H1 (cell line): ENCODE measurements around the gene CLEC2B. TPM values are rescaled to one million over a fixed set of nuclear protein-coding genes. Genes with fewer than 3 reads are reported as not detected.

ENCODE experiments used
- CTCF ChIA-PET: fragments of 300-600 bp; sonication (Branson Sonifier 250); formaldehyde crosslinking; loops from one replicate; lab custom pipeline; 2021; ENCODE audit not compliant: partially characterized antibody; lab: Charles Lee
- POLR2A ChIA-PET: fragments of 300-600 bp; sonication (Branson Sonifier 250); formaldehyde crosslinking; loops from one replicate; lab custom pipeline; 2021; ENCODE audit warnings: inconsistent platforms; ENCODE audit not compliant: partially characterized antibody; lab: Charles Lee
- DNase-seq, 2 experiments: peaks; one replicate each; pipeline versions ENCODE4 v3.0.0 to v3.0.0-alpha.2; 2010 to 2022; ENCODE audit warnings: low spot score in 2 of 2, low read depth in 1 of 2, mixed read lengths in 1 of 2
- FAIRE-seq: peaks from 2 replicates; lab custom pipeline; 2011; peaks lifted over from hg19 to GRCh38; lab: Jason Lieb, UNC
- H2AFZ ChIP-seq: 2 replicates; pipeline ENCODE4 v1.8.1; 2012; ENCODE audit warnings: low read length, inconsistent platforms
- H2AK5ac ChIP-seq: 2 replicates; pipeline ENCODE4 v1.6.1; 2013; ENCODE audit warnings: low read depth, low read length
- H2BK120ac ChIP-seq: replicated peaks from 2 replicates; pipeline ENCODE3; 2013; ENCODE audit warnings: low read depth, low read length, inconsistent platforms
- H2BK12ac ChIP-seq: 2 replicates; pipeline ENCODE4 v1.6.1; 2013; ENCODE audit warnings: low read depth, low read length
- H2BK15ac ChIP-seq: 2 replicates; pipeline ENCODE4 v1.6.1; 2013; ENCODE audit warnings: low read length
- H2BK20ac ChIP-seq: 2 replicates; pipeline ENCODE4 v1.6.1; 2013; ENCODE audit warnings: low read length
- H2BK5ac ChIP-seq: 2 replicates; pipeline ENCODE4 v1.6.1; 2013; ENCODE audit warnings: low read depth, low read length
- H3K14ac ChIP-seq: 2 replicates; pipeline ENCODE4 v1.6.1; 2013; ENCODE audit warnings: inconsistent platforms; ENCODE audit not compliant: insufficient read length
- H3K18ac ChIP-seq: 2 replicates; pipeline ENCODE4 v1.6.1; 2013; ENCODE audit warnings: low read length; ENCODE audit errors: extremely low read depth
- H3K23ac ChIP-seq: 2 replicates; pipeline ENCODE4 v1.6.1; 2013; ENCODE audit warnings: inconsistent platforms; ENCODE audit not compliant: insufficient read length
- H3K23me2 ChIP-seq: 2 replicates; pipeline ENCODE4 v1.6.1; 2013; ENCODE audit warnings: low read depth, low read length
- H3K27ac ChIP-seq: 2 replicates; pipeline ENCODE4 v1.6.1; 2011; ENCODE audit warnings: low read depth, low read length, inconsistent platforms
- H3K27me3 ChIP-seq, 4 experiments: replicated peaks in 1 of 4; 1 replicate in 1 of 4; 2 replicates in 3 of 4; pipeline versions ENCODE4 v1.6.1 to v1.8.1; 2011 to 2013; ENCODE audit warnings: low read length in 3 of 4, mild to moderate bottlenecking in 3 of 4, inconsistent platforms in 2 of 4, mixed read lengths in 2 of 4, moderate library complexity in 1 of 4; ENCODE audit not compliant: control insufficient read depth in 3 of 4, insufficient read depth in 3 of 4; ENCODE audit errors: extremely low read depth in 1 of 4
- H3K36me3 ChIP-seq, 4 experiments: 2 replicates each; pipeline versions ENCODE4 v1.6.1 to v1.8.1; 2011 to 2013; ENCODE audit warnings: mild to moderate bottlenecking in 4 of 4, low read length in 3 of 4, moderate library complexity in 2 of 4, control low read depth in 1 of 4, inconsistent platforms in 1 of 4; ENCODE audit not compliant: insufficient read depth in 4 of 4, control insufficient read depth in 2 of 4
- H3K4ac ChIP-seq: replicated peaks from 2 replicates; pipeline ENCODE3; 2013; ENCODE audit warnings: low read length, low read depth, mixed read lengths, inconsistent platforms; ENCODE audit not compliant: insufficient read length
- H3K4me1 ChIP-seq, 4 experiments: replicated peaks in 1 of 4; 1 replicate in 1 of 4; 2 replicates in 3 of 4; pipeline versions ENCODE4 v1.6.1 to v1.8.1; 2011 to 2013; ENCODE audit warnings: low read length in 3 of 4, inconsistent platforms in 2 of 4, mixed read lengths in 1 of 4; ENCODE audit not compliant: insufficient read depth in 4 of 4, control insufficient read depth in 3 of 4
- H3K4me2 ChIP-seq, 2 experiments: 2 replicates each; pipeline versions ENCODE4 v1.6.1 to v1.8.1; 2011 to 2013; ENCODE audit warnings: low read depth in 2 of 2, low read length in 2 of 2, control low read depth in 1 of 2, inconsistent platforms in 1 of 2, mild to moderate bottlenecking in 1 of 2; ENCODE audit not compliant: insufficient read depth in 1 of 2
- H3K4me3 ChIP-seq, 4 experiments: fragments of 200-600, 300-600 bp in 1 of 4; sonication (generic), shearing (Covaris generic), sonication (Bioruptor Twin) in 1 of 4; 2 replicates each; pipeline versions ENCODE4 v1.5.1 to v1.8.1; 2011 to 2016; ENCODE audit warnings: low read length in 4 of 4, low read depth in 3 of 4, control low read depth in 2 of 4, inconsistent platforms in 2 of 4, mild to moderate bottlenecking in 2 of 4, mixed read lengths in 1 of 4, moderate library complexity in 1 of 4; ENCODE audit not compliant: insufficient read depth in 2 of 4; ENCODE audit errors: extremely low read depth in 1 of 4
- H3K56ac ChIP-seq: replicated peaks from 2 replicates; pipeline ENCODE3; 2013; ENCODE audit warnings: low read depth, mild to moderate bottlenecking, mixed read lengths, low read length, inconsistent platforms; ENCODE audit not compliant: insufficient read length
- H3K79me1 ChIP-seq: 2 replicates; pipeline ENCODE4 v1.6.1; 2013; ENCODE audit warnings: low read depth, low read length, control low read depth
- H3K79me2 ChIP-seq, 2 experiments: 2 replicates each; pipeline versions ENCODE4 v1.6.1 to v1.8.1; 2012 to 2013; ENCODE audit warnings: low read length in 2 of 2, mild to moderate bottlenecking in 2 of 2, inconsistent platforms in 1 of 2; ENCODE audit not compliant: insufficient read depth in 2 of 2, control insufficient read depth in 1 of 2
- H3K9ac ChIP-seq, 4 experiments: replicated peaks in 1 of 4; 1 replicate in 1 of 4; 2 replicates in 3 of 4; pipeline versions ENCODE4 v1.6.1 to v1.8.1; 2011 to 2013; ENCODE audit warnings: low read depth in 3 of 4, low read length in 3 of 4, control low read depth in 2 of 4, mild to moderate bottlenecking in 2 of 4, moderate library complexity in 2 of 4, inconsistent platforms in 1 of 4; ENCODE audit errors: extremely low read depth in 1 of 4
- H3K9me3 ChIP-seq, 2 experiments: 2 replicates each; pipeline versions ENCODE4 v1.6.1 to v1.8.1; 2012 to 2013; ENCODE audit warnings: mild to moderate bottlenecking in 2 of 2, moderate library complexity in 2 of 2, control low read depth in 1 of 2, inconsistent platforms in 1 of 2, low read depth in 1 of 2, low read length in 1 of 2, mixed read lengths in 1 of 2; ENCODE audit not compliant: insufficient read depth in 2 of 2
- H4K20me1 ChIP-seq, 2 experiments: replicated peaks in 1 of 2; 2 replicates each; pipeline versions ENCODE3 to v1.8.1; 2011 to 2013; ENCODE audit warnings: inconsistent platforms in 2 of 2, low read length in 2 of 2, mild to moderate bottlenecking in 1 of 2; ENCODE audit not compliant: insufficient read depth in 2 of 2, control insufficient read depth in 1 of 2
- H4K5ac ChIP-seq: 2 replicates; pipeline ENCODE4 v1.6.1; 2013; ENCODE audit warnings: low read length, low read depth, mixed read lengths, inconsistent platforms; ENCODE audit not compliant: insufficient read length
- H4K8ac ChIP-seq: 2 replicates; pipeline ENCODE4 v1.8.0; 2013; ENCODE audit warnings: mild to moderate bottlenecking, moderate library complexity, low read length, inconsistent platforms; ENCODE audit not compliant: insufficient read depth; ENCODE audit errors: extremely low read depth
- H4K91ac ChIP-seq: replicated peaks from 2 replicates; pipeline ENCODE3; 2013; ENCODE audit warnings: low read length, mixed read lengths, inconsistent platforms; ENCODE audit not compliant: insufficient read length
- POLR2A ChIP-seq, 2 experiments: IDR thresholded peaks; 1 replicate in 1 of 2; 2 replicates in 1 of 2; pipeline ENCODE4 v1.6.1; 2011; ENCODE audit warnings: low read depth in 2 of 2, low read length in 2 of 2, mild to moderate bottlenecking in 2 of 2; ENCODE audit errors: control extremely low read depth in 1 of 2
- WGBS, 2 experiments: shearing (Covaris generic) in 1 of 2; methylation state at CpG; one replicate each; pipeline versions ENCODE4 v1.1.6 to v1.1.7; 2013 to 2015; ENCODE audit warnings: low lambda C conversion rate in 2 of 2, mixed read lengths in 2 of 2, inconsistent platforms in 1 of 2, low coverage in 1 of 2, missing lambda C conversion rate in 1 of 2; ENCODE audit not compliant: insufficient replicate concordance in 2 of 2, insufficient coverage in 1 of 2, insufficient read length in 1 of 2; ENCODE audit errors: extremely low coverage in 1 of 2, missing lambda C conversion rate in 1 of 2; 5-methylcytosine and 5-hydroxymethylcytosine counted together
- polyA plus RNA-seq, 7 experiments: library from polyadenylated mRNA; depleted of rRNA in 3 of 7; stranded (reverse) in 5 of 7; unstranded in 2 of 7; fragments of >200 nt in 5 of 7; fragments of 200-250 nt in 2 of 7; gene quantifications; 1 replicate in 5 of 7; 2 replicates in 1 of 7; 4 replicates in 1 of 7; pipeline versions ENCODE4 v1.2.1 to v1.2.3, GENCODE V29; 2011 to 2013; ENCODE audit warnings: missing spikeins in 2 of 7, mixed read lengths in 2 of 7
- total RNA-seq: library from RNA; stranded (reverse); fragmentation: NEBNext Ultra II Directional; extraction: Animal tissue kit (Norgen Biotek cat#: 25700); gene quantifications from 2 replicates; pipeline ENCODE4 v1.2.1, GENCODE V29; 2021

CLEC2B gene
- total and polyA plus RNA-seq, 2 of the 8 experiments (the other 6 are each of a cell fraction or from before 2014, with no cell fraction given), result not detected

- Histone ChIP-seq H2BK20ac (no peak overlapping the region), H4K8ac (no peak overlapping the region), H2BK5ac (no peak overlapping the region), H3K4me3 (no peak overlapping the region), H3K14ac (no peak overlapping the region), H3K4me2 (no peak overlapping the region), H3K79me2 (no peaks in the 10 kb centered on the region), H3K9me3 (no peaks in the 10 kb centered on the region), H4K20me1 (no peaks in the 10 kb centered on the region), H3K4ac (no peak overlapping the region), H3K27me3 (no peaks in the 10 kb centered on the region), H3K9ac (no peak overlapping the region), H3K27ac (no peak overlapping the region), H2AFZ (no peak overlapping the region), H3K79me1 (no peaks in the 10 kb centered on the region), H3K23me2 (no peaks in the 10 kb centered on the region), H3K56ac (no peak overlapping the region), H2BK15ac (no peak overlapping the region), H2BK12ac (no peak overlapping the region), H3K36me3 (no peaks in the 10 kb centered on the region), H4K5ac (no peak overlapping the region), H4K91ac (no peak overlapping the region), H2AK5ac (no peak overlapping the region), H3K23ac (no peak overlapping the region), H3K18ac (no peak overlapping the region), H3K4me1 (no peaks in the 10 kb centered on the region), H2BK120ac (no peak overlapping the region)
- no peak for TF ChIP-seq POLR2A (IDR thresholded peaks at IDR 0.05; ENCODE audit: control extremely low read depth in 1 of 2, low read depth in 2 of 2, low read length in 2 of 2)
- no peak for DNase-seq
- 90 to 100% methylated on average over 1 to 4 of the region's 4 CpGs for WGBS, 2 experiments
- CTCF ChIA-PET, result interaction anchor here (0.7 to 2.8 kb wide), 3 partner anchors 13 to 59 kb away, joined by 3 to 18 read pairs (median 3); no protein-coding TSS in a partner anchor
- POLR2A ChIA-PET, result no interaction called here
- no peak for FAIRE-seq
Measured at GRCh38 chr12:9809338-9809737, 59.8 kb downstream of the CLEC2B start.
